Omental fat pad (tissue), 4 donors: Measurements from ENCODE around the gene VPS4B. TPM values are rescaled to one million over a fixed set of nuclear protein-coding genes. Genes with fewer than 3 reads are reported as not detected.

Source experiments
- ATAC-seq: fragments of 150-250 bp; one replicate; pipeline ENCODE4 v1.9.1; 2016; ENCODE audit warnings: mild to moderate bottlenecking, moderate library complexity; ENCODE audit not compliant: low FRiP score
- DNase-seq: peaks from one replicate; pipeline ENCODE4 v3.0.0-alpha.2; 2019; ENCODE audit warnings: low spot score
- total RNA-seq, 4 donors: library from RNA; depleted of rRNA; stranded (reverse); fragments of >200 nt; gene quantifications; one replicate each; pipeline ENCODE4 v1.1.0, GENCODE V29; 2016
- TF ChIP-seq, protein P1 (sequence below), 3 donors: fragments of 450-650 bp; IDR thresholded peaks; one replicate each; pipeline ENCODE4 v1.5.1; 2016 to 2017; ENCODE audit warnings: antibody characterized with exemption in 3 of 3, mild to moderate bottlenecking in 3 of 3, moderate library complexity in 2 of 3

Gene VPS4B
- total RNA-seq, 4 donors from 2014 or later = 26.6 to 45.4 (median 30.7) TPM

DNA sequence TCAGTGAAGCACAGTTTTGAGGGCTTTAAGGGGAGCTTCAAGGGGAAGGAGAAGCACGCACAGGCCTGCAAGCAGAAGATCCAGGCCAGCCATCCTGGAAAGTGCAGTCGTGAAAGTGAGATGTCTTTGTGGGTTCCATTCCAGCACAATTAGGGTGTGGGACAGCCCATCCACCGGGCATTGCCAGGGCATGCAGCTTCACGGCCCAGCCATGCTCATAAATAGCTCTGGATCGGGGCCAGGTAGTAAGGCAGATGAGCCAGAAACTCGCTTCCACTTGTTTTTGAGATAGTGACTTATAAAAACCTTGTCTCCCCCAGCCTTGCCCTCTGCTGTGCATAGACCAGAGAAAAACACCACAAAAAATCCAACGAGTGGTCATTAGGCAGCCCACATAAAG lies 76.2 kb downstream of the VPS4B start:
- no peak for ATAC-seq
- TF ChIP-seq, protein P1, sequence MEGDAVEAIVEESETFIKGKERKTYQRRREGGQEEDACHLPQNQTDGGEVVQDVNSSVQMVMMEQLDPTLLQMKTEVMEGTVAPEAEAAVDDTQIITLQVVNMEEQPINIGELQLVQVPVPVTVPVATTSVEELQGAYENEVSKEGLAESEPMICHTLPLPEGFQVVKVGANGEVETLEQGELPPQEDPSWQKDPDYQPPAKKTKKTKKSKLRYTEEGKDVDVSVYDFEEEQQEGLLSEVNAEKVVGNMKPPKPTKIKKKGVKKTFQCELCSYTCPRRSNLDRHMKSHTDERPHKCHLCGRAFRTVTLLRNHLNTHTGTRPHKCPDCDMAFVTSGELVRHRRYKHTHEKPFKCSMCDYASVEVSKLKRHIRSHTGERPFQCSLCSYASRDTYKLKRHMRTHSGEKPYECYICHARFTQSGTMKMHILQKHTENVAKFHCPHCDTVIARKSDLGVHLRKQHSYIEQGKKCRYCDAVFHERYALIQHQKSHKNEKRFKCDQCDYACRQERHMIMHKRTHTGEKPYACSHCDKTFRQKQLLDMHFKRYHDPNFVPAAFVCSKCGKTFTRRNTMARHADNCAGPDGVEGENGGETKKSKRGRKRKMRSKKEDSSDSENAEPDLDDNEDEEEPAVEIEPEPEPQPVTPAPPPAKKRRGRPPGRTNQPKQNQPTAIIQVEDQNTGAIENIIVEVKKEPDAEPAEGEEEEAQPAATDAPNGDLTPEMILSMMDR (IDR thresholded peaks at IDR 0.05) = no peak

DNA sequence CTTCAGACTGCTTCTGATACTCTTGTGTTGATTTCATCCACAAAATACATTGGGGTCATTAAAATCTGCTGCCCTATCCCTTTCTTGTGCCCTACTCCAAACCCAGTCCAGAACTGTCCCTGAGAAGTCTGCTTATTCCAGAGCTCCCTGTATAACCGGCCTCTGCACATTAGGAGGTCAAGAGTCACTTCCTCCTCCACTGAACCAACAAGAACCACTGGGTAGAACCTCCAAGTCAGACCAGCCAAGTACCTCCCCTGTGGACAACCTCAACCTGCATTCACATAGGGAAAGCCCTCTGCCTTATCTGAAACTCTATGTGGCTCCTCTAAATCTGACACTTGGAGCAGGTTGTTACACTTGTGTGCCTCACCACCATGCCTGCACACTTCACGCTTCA lies 77.4 kb downstream of the VPS4B start:
- DNase-seq = no peak
- ATAC-seq = no peak
- TF ChIP-seq, protein P1 (IDR thresholded peaks at IDR 0.05) = no peak

More for the DNA sequence above, 76.2 kb downstream of the VPS4B start:
- DNase-seq = no peak

DNA sequence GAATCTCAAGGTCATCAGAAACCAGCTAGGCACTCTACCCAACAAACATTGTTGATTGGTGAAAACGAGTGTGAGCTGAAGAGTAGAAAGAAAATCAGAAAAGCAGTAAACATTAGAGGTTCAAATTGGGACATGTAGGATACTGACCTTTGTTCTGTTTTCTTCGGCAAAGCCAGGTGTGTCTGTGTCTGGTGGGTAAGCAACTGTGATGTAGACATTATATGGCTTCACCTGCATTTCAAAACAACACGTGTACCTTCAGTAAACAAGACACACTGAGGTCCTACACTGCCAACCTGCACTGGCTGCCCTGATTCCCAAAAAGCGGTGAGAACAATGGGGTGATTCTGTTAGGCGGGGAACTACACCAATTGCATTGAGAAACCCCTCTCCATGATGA lies 78.0 kb downstream of the VPS4B start:
- TF ChIP-seq, protein P1 (IDR thresholded peaks at IDR 0.05) = no peak
- DNase-seq (no peak), ATAC-seq (no peak)

DNA sequence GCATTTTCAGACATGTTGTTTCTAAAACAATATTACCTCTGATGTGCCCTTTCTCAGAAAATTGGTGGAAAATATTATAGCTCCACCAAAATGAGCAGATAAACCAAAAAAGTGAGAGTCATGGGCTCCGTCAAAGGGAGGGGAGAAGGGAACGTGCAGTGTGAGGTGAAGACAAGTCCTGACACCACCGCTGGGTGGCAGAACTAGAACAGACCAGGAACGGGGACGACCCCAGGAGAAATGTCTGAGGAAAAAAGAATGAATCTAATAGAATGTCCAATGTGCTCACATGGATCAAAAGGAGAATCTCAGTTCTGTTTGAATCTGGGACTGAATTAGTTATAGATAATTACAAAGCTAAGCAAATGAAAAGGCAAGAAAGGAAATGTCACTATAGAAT lies 80.1 kb downstream of the VPS4B start:
- DNase-seq = no peak
- TF ChIP-seq, protein P1 (IDR thresholded peaks at IDR 0.05) = no peak
- no peak for ATAC-seq

DNA sequence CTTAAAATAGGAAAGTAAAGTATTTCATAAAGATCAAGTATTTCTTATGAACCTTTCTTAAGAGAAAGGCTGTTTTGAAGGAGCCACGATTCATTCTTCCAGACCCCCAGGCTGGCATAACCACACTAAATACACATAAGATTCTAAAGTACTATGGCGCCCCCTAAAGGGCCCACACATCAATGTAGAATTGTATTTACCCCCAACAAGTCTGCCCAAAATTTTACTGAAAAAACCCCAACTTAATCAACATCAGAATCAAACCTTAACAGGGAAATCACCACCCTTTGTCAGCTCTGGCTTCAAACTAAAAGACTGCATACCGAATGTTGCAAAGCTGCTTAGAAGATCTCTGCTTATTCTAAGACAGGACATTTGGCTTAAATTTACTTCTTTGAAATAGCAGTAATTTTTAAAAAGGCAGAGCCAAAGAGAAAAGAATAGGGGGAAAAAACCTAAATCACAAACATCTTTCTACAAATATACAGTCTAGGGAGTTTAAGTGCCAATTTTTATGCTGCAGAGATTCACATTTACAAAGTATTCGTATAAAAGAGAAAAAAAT lies 82.3 kb downstream of the VPS4B start:
- DNase-seq (no peak), ATAC-seq (no peak)
- TF ChIP-seq, protein P1 (IDR thresholded peaks at IDR 0.05) = no peak

Other genes starting within 250 kb of the VPS4B start
- gene BCL2, start 102.7 kb downstream of the VPS4B start, total RNA-seq = 10 to 100 TPM; 18.4 to 84.5 (median 30.2) TPM
- gene KDSR, start 55.3 kb downstream of the VPS4B start, total RNA-seq = 10 to 100 TPM; 32.3 to 56.7 (median 42.6) TPM
- gene SERPINB5, start 54.5 kb upstream of the VPS4B start, total RNA-seq = not detected
- gene SERPINB12, start 119.9 kb upstream of the VPS4B start, total RNA-seq = not detected
- gene SERPINB13, start 164.9 kb upstream of the VPS4B start, total RNA-seq = not detected
- not detected for gene SERPINB4, start 221.8 kb upstream of the VPS4B start, total RNA-seq
- gene SERPINB3, start 239.4 kb upstream of the VPS4B start, total RNA-seq = not detected